WTC11 (cell line): Measurements from ENCODE around the gene SIRT3. TPM values are rescaled to one million over a fixed set of nuclear protein-coding genes. Genes with fewer than 3 reads are reported as not detected.

Source experiments
- ATAC-seq: fragments of 200-7000 bp; cut with Tn5 transposase; 2 replicates; pipeline ENCODE4 v1.10.0; 2021; ENCODE audit warnings: mild to moderate bottlenecking, moderate library complexity
- CTCF ChIA-PET: fragments of 300-600 bp; sonication (Branson Sonifier 250); formaldehyde crosslinking; loops from one replicate; lab custom pipeline; 2021; ENCODE audit warnings: antibody characterized with exemption; lab: Charles Lee
- POLR2A ChIA-PET: fragments of 350-600 bp; sonication (Branson Sonifier 250); formaldehyde crosslinking; loops from one replicate; lab custom pipeline; 2021; ENCODE audit warnings: antibody characterized with exemption; lab: Charles Lee
- DNase-seq: peaks from one replicate; pipeline ENCODE4 v3.0.0; 2021; ENCODE audit warnings: low spot score
- H3K27ac Mint-ChIP-seq: 2 replicates; pipeline ENCODE4 v1.8.0; 2021; ENCODE audit warnings: mixed read lengths
- H3K27me3 Mint-ChIP-seq: 2 replicates; pipeline ENCODE4 v1.8.0; 2021; ENCODE audit warnings: low read depth, mild to moderate bottlenecking, moderate library complexity, mixed read lengths
- H3K36me3 Mint-ChIP-seq: 2 replicates; pipeline ENCODE4 v1.8.0; 2021; ENCODE audit warnings: mixed read lengths
- H3K4me1 Mint-ChIP-seq: 2 replicates; pipeline ENCODE4 v1.8.0; 2022; ENCODE audit warnings: mixed read lengths
- H3K4me3 Mint-ChIP-seq: 2 replicates; pipeline ENCODE4 v1.8.0; 2021; ENCODE audit warnings: mild to moderate bottlenecking, moderate library complexity, mixed read lengths
- H3K9me3 Mint-ChIP-seq: 2 replicates; pipeline ENCODE4 v1.8.0; 2021; ENCODE audit warnings: mixed read lengths
- CREM ChIP-seq: sonication (generic); formaldehyde crosslinking; IDR thresholded peaks from 2 replicates; pipeline ENCODE4 v1.8.1; 2022; ENCODE audit warnings: mild to moderate bottlenecking, missing genetic modification reagents, moderate library complexity
- ESRRA ChIP-seq: sonication (generic); formaldehyde crosslinking; IDR thresholded peaks from 2 replicates; pipeline ENCODE4 v1.8.1; 2022; ENCODE audit warnings: mild to moderate bottlenecking, missing genetic modification reagents, borderline replicate concordance
- GABPB1 ChIP-seq: sonication (generic); formaldehyde crosslinking; IDR thresholded peaks from 2 replicates; pipeline ENCODE4 v1.8.1; 2023; ENCODE audit warnings: mild to moderate bottlenecking, missing genetic modification reagents
- GTF2I ChIP-seq: fragments of 250-450 bp; sonication (Bioruptor Pico); conservative IDR thresholded peaks from 2 replicates; pipeline ENCODE4 v1.4.0; 2021; ENCODE audit warnings: mild to moderate bottlenecking
- JUN ChIP-seq: sonication (generic); formaldehyde crosslinking; IDR thresholded peaks from 2 replicates; pipeline ENCODE4 v1.8.0; 2023; ENCODE audit warnings: mild to moderate bottlenecking, missing genetic modification reagents
- KAT7 ChIP-seq: sonication (generic); formaldehyde crosslinking; IDR thresholded peaks from 2 replicates; pipeline ENCODE4 v1.8.1; 2023; ENCODE audit warnings: missing genetic modification reagents, mild to moderate bottlenecking, borderline replicate concordance
- MLX ChIP-seq: sonication (generic); formaldehyde crosslinking; IDR thresholded peaks from 2 replicates; pipeline ENCODE4 v1.8.1; 2023; ENCODE audit warnings: mild to moderate bottlenecking, missing genetic modification reagents, moderate library complexity
- PREB ChIP-seq: sonication (generic); formaldehyde crosslinking; IDR thresholded peaks from 2 replicates; pipeline ENCODE4 v1.8.1; 2022; ENCODE audit warnings: mild to moderate bottlenecking, missing genetic modification reagents, moderate library complexity, borderline replicate concordance
- SMAD3 ChIP-seq: sonication (generic); formaldehyde crosslinking; IDR thresholded peaks from 2 replicates; pipeline ENCODE4 v1.8.0; 2022; ENCODE audit warnings: missing genetic modification reagents, mild to moderate bottlenecking, borderline replicate concordance
- SMAD4 ChIP-seq: sonication (generic); formaldehyde crosslinking; IDR thresholded peaks from 2 replicates; pipeline ENCODE4 v1.8.0; 2022; ENCODE audit warnings: mild to moderate bottlenecking, missing genetic modification reagents
- SOX15 ChIP-seq: fragments of 250-450 bp; sonication (Bioruptor Pico); IDR thresholded peaks from 2 replicates; pipeline ENCODE4 v1.9.0; 2021; ENCODE audit warnings: mild to moderate bottlenecking
- TCF7 ChIP-seq: sonication (generic); formaldehyde crosslinking; IDR thresholded peaks from 2 replicates; pipeline ENCODE4 v1.8.0; 2022; ENCODE audit warnings: mild to moderate bottlenecking, low read depth, missing genetic modification reagents, moderate library complexity
- TEAD1 ChIP-seq: sonication (generic); formaldehyde crosslinking; IDR thresholded peaks from 2 replicates; pipeline ENCODE4 v1.8.0; 2022; ENCODE audit warnings: mild to moderate bottlenecking, missing genetic modification reagents
- USF2 ChIP-seq: sonication (generic); formaldehyde crosslinking; IDR thresholded peaks from 2 replicates; pipeline ENCODE4 v1.8.1; 2023; ENCODE audit warnings: mild to moderate bottlenecking, missing genetic modification reagents, moderate library complexity
- ZBTB43 ChIP-seq: sonication (generic); formaldehyde crosslinking; IDR thresholded peaks from 2 replicates; pipeline ENCODE4 v1.8.1; 2023; ENCODE audit warnings: mild to moderate bottlenecking, missing genetic modification reagents
- ZMAT4 ChIP-seq: fragments of 250-450 bp; sonication (Bioruptor Pico); IDR thresholded peaks from 2 replicates; pipeline ENCODE4 v1.9.0; 2021; ENCODE audit warnings: mild to moderate bottlenecking
- ZNF138 ChIP-seq: sonication (generic); formaldehyde crosslinking; conservative IDR thresholded peaks from 2 replicates; pipeline ENCODE4 v1.8.1; 2022; ENCODE audit warnings: mild to moderate bottlenecking, moderate library complexity, missing genetic modification reagents
- ZNF423 ChIP-seq: fragments of 250-450 bp; sonication (Bioruptor Pico); IDR thresholded peaks from 2 replicates; pipeline ENCODE4 v2.1.2; 2022; ENCODE audit warnings: mild to moderate bottlenecking, moderate library complexity
- total RNA-seq: library from RNA; stranded (reverse); gene quantifications from 3 replicates; pipeline ENCODE4 v1.2.3, GENCODE V29; 2021
- TF ChIP-seq, protein P1 (sequence below): fragments of 250-450 bp; sonication (Bioruptor Pico); IDR thresholded peaks from 2 replicates; pipeline ENCODE4 v1.9.0; 2021; ENCODE audit warnings: mild to moderate bottlenecking
- TF ChIP-seq, protein P2 (sequence below): sonication (generic); formaldehyde crosslinking; IDR thresholded peaks from 2 replicates; pipeline ENCODE4 v1.8.0; 2022; ENCODE audit warnings: mild to moderate bottlenecking, missing genetic modification reagents
- TF ChIP-seq, protein P3 (sequence below): sonication (generic); formaldehyde crosslinking; IDR thresholded peaks from 2 replicates; pipeline ENCODE4 v1.8.0; 2023; ENCODE audit warnings: mild to moderate bottlenecking, missing genetic modification reagents

Gene SIRT3
- total RNA-seq, 1 experiment from 2014 or later, result 21.0 TPM

DNA sequence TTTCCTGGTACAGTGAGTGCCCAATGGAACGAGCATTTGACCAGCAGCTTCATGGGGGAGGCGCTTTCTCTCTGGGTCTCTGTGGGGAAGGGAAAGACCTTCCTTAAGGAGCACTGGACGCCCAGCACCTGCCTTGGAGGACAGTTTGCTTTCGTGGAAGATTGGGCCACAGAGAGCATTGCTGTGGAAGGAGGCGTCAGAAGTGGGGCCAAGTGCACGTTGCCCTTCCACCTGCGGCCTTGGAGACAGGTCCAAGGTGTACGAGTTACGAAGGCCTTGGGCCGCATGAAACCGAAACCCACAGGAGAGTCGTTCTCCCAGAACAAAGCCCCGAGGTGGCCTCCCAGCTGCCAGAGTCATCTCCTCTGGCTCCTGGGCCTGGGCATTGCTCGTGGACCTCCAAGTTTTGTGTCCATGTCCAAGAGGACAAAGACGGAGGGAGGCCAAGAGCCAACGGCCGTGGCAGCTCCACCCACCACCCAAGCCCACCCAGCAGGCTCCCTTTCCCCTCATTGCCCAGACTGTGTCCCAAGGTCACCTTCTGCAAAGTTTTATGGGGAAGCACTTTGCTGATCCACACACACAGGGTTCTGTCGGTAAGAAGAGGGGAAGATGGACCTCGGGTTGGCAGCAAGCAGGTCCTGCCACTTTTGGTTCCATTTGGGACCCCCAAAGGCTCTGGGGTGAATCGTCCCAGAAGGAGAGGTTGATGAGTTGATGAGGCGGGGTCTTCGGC lies 36.2 kb upstream of the SIRT3 start:
- Mint-ChIP-seq H3K36me3 (no peaks in the 10 kb centered on the region), H3K4me3 (no peak overlapping the region), H3K27me3 (peaks cover 4% of the 10 kb centered on the region; the same call in 1 of the 2 replicates), H3K27ac (no peak overlapping the region), H3K9me3 (peaks cover 9% of the 10 kb centered on the region), H3K4me1 (peaks cover 36% of the 10 kb centered on the region)
- ChIA-PET CTCF (interaction anchor here (1.0 to 1.1 kb wide), 2 partner anchors 22 to 45 kb away, joined by 3 to 5 read pairs; no protein-coding TSS in a partner anchor), POLR2A (interaction anchor here (1.2 kb wide), 1 partner anchor 11 kb away, joined by 4 read pairs; no protein-coding TSS in a partner anchor)
- ATAC-seq (no peak), DNase-seq (no peak)
- TF ChIP-seq, protein P1, sequence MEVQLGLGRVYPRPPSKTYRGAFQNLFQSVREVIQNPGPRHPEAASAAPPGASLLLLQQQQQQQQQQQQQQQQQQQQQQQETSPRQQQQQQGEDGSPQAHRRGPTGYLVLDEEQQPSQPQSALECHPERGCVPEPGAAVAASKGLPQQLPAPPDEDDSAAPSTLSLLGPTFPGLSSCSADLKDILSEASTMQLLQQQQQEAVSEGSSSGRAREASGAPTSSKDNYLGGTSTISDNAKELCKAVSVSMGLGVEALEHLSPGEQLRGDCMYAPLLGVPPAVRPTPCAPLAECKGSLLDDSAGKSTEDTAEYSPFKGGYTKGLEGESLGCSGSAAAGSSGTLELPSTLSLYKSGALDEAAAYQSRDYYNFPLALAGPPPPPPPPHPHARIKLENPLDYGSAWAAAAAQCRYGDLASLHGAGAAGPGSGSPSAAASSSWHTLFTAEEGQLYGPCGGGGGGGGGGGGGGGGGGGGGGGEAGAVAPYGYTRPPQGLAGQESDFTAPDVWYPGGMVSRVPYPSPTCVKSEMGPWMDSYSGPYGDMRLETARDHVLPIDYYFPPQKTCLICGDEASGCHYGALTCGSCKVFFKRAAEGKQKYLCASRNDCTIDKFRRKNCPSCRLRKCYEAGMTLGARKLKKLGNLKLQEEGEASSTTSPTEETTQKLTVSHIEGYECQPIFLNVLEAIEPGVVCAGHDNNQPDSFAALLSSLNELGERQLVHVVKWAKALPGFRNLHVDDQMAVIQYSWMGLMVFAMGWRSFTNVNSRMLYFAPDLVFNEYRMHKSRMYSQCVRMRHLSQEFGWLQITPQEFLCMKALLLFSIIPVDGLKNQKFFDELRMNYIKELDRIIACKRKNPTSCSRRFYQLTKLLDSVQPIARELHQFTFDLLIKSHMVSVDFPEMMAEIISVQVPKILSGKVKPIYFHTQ, result no peak
- no peak for TF ChIP-seq SMAD3
- TF ChIP-seq KAT7 (CRISPR knock-in tag), result no peak
- TF ChIP-seq MLX (CRISPR knock-in tag), result no peak

GRCh38 chr11:271319-271715 lies 35.2 kb upstream of the SIRT3 start:
- Mint-ChIP-seq H3K27me3 (peaks cover under 1% of the 10 kb centered on the region; the same call in 1 of the 2 replicates), H3K36me3 (0 out of 2 replicates have a peak, but pooled peaks cover 3% of the 10 kb centered on the region)
- DNase-seq (no peak), ATAC-seq (no peak)
- POLR2A ChIA-PET, result interaction anchor here (0.6 to 1.2 kb wide), 2 partner anchors 12 to 85 kb away, joined by 3 to 4 read pairs; no protein-coding TSS in a partner anchor
- CTCF ChIA-PET, result interaction anchor here (1.0 to 1.1 kb wide), 2 partner anchors 21 to 46 kb away, joined by 3 to 5 read pairs; no protein-coding TSS in a partner anchor
- no peak for TF ChIP-seq SMAD4 (CRISPR knock-in tag)
- TF ChIP-seq ZNF138 (CRISPR knock-in tag), result no peak
- TF ChIP-seq CREM (CRISPR knock-in tag), result no peak
- no peak for TF ChIP-seq GTF2I
- TF ChIP-seq GABPB1 (CRISPR knock-in tag), result no peak
- TF ChIP-seq, protein P2, sequence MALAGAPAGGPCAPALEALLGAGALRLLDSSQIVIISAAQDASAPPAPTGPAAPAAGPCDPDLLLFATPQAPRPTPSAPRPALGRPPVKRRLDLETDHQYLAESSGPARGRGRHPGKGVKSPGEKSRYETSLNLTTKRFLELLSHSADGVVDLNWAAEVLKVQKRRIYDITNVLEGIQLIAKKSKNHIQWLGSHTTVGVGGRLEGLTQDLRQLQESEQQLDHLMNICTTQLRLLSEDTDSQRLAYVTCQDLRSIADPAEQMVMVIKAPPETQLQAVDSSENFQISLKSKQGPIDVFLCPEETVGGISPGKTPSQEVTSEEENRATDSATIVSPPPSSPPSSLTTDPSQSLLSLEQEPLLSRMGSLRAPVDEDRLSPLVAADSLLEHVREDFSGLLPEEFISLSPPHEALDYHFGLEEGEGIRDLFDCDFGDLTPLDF (CRISPR knock-in tag), result no peak
- no peak for TF ChIP-seq JUN (CRISPR knock-in tag)
- no peak for TF ChIP-seq SOX15 (CRISPR knock-in tag)
- TF ChIP-seq TCF7 (CRISPR knock-in tag), result no peak
- TF ChIP-seq SMAD3, result no peak
- TF ChIP-seq, protein P3, sequence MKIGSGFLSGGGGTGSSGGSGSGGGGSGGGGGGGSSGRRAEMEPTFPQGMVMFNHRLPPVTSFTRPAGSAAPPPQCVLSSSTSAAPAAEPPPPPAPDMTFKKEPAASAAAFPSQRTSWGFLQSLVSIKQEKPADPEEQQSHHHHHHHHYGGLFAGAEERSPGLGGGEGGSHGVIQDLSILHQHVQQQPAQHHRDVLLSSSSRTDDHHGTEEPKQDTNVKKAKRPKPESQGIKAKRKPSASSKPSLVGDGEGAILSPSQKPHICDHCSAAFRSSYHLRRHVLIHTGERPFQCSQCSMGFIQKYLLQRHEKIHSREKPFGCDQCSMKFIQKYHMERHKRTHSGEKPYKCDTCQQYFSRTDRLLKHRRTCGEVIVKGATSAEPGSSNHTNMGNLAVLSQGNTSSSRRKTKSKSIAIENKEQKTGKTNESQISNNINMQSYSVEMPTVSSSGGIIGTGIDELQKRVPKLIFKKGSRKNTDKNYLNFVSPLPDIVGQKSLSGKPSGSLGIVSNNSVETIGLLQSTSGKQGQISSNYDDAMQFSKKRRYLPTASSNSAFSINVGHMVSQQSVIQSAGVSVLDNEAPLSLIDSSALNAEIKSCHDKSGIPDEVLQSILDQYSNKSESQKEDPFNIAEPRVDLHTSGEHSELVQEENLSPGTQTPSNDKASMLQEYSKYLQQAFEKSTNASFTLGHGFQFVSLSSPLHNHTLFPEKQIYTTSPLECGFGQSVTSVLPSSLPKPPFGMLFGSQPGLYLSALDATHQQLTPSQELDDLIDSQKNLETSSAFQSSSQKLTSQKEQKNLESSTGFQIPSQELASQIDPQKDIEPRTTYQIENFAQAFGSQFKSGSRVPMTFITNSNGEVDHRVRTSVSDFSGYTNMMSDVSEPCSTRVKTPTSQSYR, result no peak
- no peak for TF ChIP-seq ESRRA (CRISPR knock-in tag)
- no peak for TF ChIP-seq ZBTB43 (CRISPR knock-in tag)
- TF ChIP-seq PREB (CRISPR knock-in tag), result no peak
- no peak for TF ChIP-seq USF2
- no peak for TF ChIP-seq ZMAT4 (CRISPR knock-in tag)
- no peak for TF ChIP-seq TEAD1 (CRISPR knock-in tag)
- TF ChIP-seq ZNF423 (CRISPR knock-in tag), result no peak
- TF ChIP-seq, all 79 proteins: peak for 0
- no peak overlapping the region for H3K27ac Mint-ChIP-seq
- no peak overlapping the region for H3K4me3 Mint-ChIP-seq
- H3K4me1 Mint-ChIP-seq, result peaks cover 36% of the 10 kb centered on the region
- peaks cover 9% of the 10 kb centered on the region for H3K9me3 Mint-ChIP-seq
